AG04449 (cell line): ENCODE measurements around the gene C1QTNF12.

ENCODE experiments used
- CTCF ChIA-PET: fragments of 350-600 bp; formaldehyde crosslinking; extraction: SDS; loops from one replicate; lab custom pipeline; 2021; ENCODE audit warnings: antibody characterized with exemption; lab: Yijun Ruan, JAX
- POLR2A ChIA-PET: fragments of 400-600, 350-600 bp; formaldehyde crosslinking; extraction: SDS; loops from one replicate; lab custom pipeline; 2020; ENCODE audit warnings: antibody characterized with exemption, inconsistent platforms; lab: Yijun Ruan, JAX
- DNase-seq: peaks from one replicate; pipeline ENCODE4 v3.0.0-alpha.2; 2010; ENCODE audit warnings: low read depth, low spot score
- H3K4me3 ChIP-seq: 2 replicates; pipeline ENCODE4 v1.5.1; 2011; ENCODE audit warnings: low read depth, mild to moderate bottlenecking, control low read depth, low read length
- TF ChIP-seq, protein P1 (sequence below): IDR thresholded peaks from one replicate; pipeline ENCODE4 v1.5.1; 2011; ENCODE audit warnings: mild to moderate bottlenecking, moderate library complexity, low read length, control low read depth, inconsistent platforms; ENCODE audit not compliant: insufficient read depth; ENCODE audit errors: missing control alignments

The C1QTNF12 gene

DNA sequence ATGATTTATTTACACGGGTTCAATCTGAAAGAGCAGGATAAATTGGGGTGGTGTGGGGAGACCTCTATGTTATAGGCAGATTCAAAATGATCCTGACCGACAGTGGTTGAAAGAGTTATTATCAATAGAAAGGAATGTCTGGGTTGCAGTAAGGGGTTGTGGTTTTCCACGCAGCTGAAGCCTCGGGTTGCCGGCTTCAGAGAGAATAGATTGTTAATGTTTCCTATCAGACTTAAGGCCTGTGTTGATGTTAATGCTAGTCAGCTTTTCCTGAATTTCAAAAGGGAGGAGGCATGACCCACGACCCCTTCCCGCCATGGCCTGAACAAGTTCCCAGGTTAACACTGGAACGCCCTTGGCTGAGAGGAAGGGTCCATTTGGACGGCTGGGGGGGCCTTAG lies 29.3 kb upstream of the C1QTNF12 start:
- POLR2A ChIA-PET, result no interaction called here
- no peak overlapping the region for H3K4me3 ChIP-seq
- CTCF ChIA-PET, result interaction anchor here (1.2 to 3.0 kb wide), 3 partner anchors 15 to 155 kb away, joined by 6 to 12 read pairs (median 9); no protein-coding TSS in a partner anchor
- TF ChIP-seq, protein P1, sequence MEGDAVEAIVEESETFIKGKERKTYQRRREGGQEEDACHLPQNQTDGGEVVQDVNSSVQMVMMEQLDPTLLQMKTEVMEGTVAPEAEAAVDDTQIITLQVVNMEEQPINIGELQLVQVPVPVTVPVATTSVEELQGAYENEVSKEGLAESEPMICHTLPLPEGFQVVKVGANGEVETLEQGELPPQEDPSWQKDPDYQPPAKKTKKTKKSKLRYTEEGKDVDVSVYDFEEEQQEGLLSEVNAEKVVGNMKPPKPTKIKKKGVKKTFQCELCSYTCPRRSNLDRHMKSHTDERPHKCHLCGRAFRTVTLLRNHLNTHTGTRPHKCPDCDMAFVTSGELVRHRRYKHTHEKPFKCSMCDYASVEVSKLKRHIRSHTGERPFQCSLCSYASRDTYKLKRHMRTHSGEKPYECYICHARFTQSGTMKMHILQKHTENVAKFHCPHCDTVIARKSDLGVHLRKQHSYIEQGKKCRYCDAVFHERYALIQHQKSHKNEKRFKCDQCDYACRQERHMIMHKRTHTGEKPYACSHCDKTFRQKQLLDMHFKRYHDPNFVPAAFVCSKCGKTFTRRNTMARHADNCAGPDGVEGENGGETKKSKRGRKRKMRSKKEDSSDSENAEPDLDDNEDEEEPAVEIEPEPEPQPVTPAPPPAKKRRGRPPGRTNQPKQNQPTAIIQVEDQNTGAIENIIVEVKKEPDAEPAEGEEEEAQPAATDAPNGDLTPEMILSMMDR, result no peak
- no peak for DNase-seq

DNA sequence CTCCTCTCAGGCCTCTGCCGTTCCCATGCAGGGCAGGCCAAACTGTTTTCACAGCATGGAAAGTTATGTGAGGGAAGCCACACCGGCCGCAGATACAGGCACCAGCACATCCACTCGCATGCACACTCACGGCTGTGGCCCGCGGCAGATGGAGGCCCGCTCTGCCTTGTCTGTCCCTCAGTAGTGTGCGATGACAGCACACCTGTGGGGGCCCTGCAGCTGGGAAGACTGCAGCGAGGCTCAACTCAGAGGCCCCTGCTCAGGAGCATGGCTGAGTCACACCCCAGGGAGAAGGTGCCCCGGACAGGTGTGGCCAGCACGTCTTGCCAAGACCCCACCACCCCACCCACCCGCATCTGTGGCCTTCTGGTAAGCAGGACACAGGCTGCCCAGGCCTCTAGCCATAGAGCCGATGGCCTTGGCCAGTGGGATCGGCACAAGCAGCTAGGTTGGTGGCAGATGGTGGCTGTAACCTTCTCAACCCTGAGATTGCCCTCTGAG lies 28.5 kb upstream of the C1QTNF12 start:
- TF ChIP-seq, protein P1, result no peak
- ChIA-PET POLR2A (no interaction called here), CTCF (interaction anchor here (1.3 to 3.0 kb wide), 6 partner anchors 11 to 211 kb away, joined by 3 to 12 read pairs (median 4); no protein-coding TSS in a partner anchor)
- H3K4me3 ChIP-seq, result peak overlapping the region; percentile 75
- DNase-seq, result no peak

GRCh38 chr1:1274299-1274930 lies 27.9 kb upstream of the C1QTNF12 start:
- ChIA-PET CTCF (interaction anchor here (1.3 to 3.0 kb wide), 6 partner anchors 10 to 211 kb away, joined by 3 to 12 read pairs (median 4); no protein-coding TSS in a partner anchor), POLR2A (interaction anchor here (0.5 to 1.4 kb wide), 2 partner anchors 10 to 320 kb away, joined by 3 to 10 read pairs; no protein-coding TSS in a partner anchor)
- TF ChIP-seq, protein P1, result no peak
- no peak for DNase-seq
- H3K4me3 ChIP-seq, result peak overlapping the region; percentile 75

DNA sequence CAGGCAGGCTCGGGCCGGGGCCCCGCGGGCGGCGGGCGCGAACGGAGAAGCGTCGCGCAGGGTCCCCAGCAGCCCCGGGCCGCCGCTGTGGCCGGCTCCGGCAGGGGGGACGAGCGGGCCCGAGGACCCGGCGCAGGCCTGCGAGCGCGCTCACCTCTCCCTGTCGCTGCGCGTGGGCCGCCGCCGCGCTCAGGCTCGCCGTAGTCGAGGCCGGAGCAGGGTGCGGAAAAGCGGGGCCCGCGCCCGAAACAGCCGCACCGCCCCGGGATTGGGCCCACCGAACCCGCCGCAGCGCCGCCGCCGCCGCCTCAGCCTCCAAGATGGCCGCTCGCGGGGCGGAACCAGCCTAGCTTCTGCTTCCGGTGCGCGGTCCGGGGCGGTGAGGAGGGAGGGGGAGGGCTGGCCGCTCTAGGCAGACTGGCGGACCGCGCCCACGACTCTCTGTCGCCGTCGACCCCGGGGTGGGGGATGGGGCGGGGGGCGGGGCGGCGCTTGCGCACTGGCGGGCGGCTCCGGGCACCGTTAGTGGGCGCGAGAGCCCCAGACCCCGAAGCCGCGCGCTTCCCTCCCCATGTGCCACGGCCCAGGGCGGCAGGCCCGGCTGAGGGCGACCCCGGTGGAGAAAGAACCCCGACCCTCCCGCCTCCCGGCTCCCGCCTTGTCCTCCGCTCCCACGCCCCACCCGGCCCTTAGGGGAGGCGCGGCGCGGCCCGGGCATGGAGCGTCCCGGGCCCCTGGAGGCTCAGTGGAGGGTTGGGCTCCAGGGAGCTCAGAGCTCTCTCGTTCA lies 27.2 kb upstream of the C1QTNF12 start, which contains the start of gene UBE2J2:
UBE2J2 (minus strand) TSS at position 343 of the 787 bp plus-strand sequence. CDS start 5,862 bp downstream, outside the sequence.
- TF ChIP-seq, protein P1, result peak; percentile 11
- CTCF ChIA-PET, result interaction anchor here (1.3 to 2.2 kb wide), 5 partner anchors 9 to 210 kb away, joined by 3 to 12 read pairs (median 4); no protein-coding TSS in a partner anchor
- H3K4me3 ChIP-seq, result peak within 1 kb of the TSS; percentile 83
- peak; percentile 47 for DNase-seq
- POLR2A ChIA-PET, result interaction anchor here (0.5 to 1.4 kb wide), 2 partner anchors 9 to 319 kb away, joined by 3 to 10 read pairs; no protein-coding TSS in a partner anchor

GRCh38 chr1:1273209-1273511 lies 26.6 kb upstream of the C1QTNF12 start:
- ChIA-PET POLR2A (interaction anchor here (1.4 kb wide), 1 partner anchor 9 kb away, joined by 10 read pairs; no protein-coding TSS in a partner anchor), CTCF (interaction anchor here (1.7 kb wide), 1 partner anchor 32 kb away, joined by 5 read pairs; no protein-coding TSS in a partner anchor)
- H3K4me3 ChIP-seq, result peak overlapping the region; percentile 83
- TF ChIP-seq, protein P1, result no peak
- DNase-seq, result no peak
